Sigmoid colon (tissue), 4 donors: Measurements from ENCODE around the gene MIGA2.

ENCODE experiments used
- CTCF ChIP-seq, 4 experiments: fragments of 450-650 bp in 3 of 4; fragments of 200-600 bp in 1 of 4; IDR thresholded peaks; one replicate each; pipeline ENCODE4 v1.5.1; 2016 to 2019; ENCODE audit warnings: antibody characterized with exemption in 4 of 4, mild to moderate bottlenecking in 3 of 4, moderate library complexity in 2 of 4
- EP300 ChIP-seq, 4 donors: sonication (generic); formaldehyde crosslinking; IDR thresholded peaks; one replicate each; pipeline ENCODE4 v1.6.1; 2017; ENCODE audit warnings: antibody characterized with exemption in 4 of 4
- POLR2A ChIP-seq, 2 donors: fragments of 450-650 bp; IDR thresholded peaks; one replicate each; pipeline ENCODE4 v1.6.1; 2016; ENCODE audit warnings: antibody characterized with exemption in 2 of 2, mild to moderate bottlenecking in 2 of 2, moderate library complexity in 2 of 2
- POLR2AphosphoS5 ChIP-seq, 4 donors: sonication (generic); formaldehyde crosslinking; IDR thresholded peaks; one replicate each; pipeline ENCODE4 v1.6.1; 2017; ENCODE audit warnings: antibody characterized with exemption in 4 of 4

DNA sequence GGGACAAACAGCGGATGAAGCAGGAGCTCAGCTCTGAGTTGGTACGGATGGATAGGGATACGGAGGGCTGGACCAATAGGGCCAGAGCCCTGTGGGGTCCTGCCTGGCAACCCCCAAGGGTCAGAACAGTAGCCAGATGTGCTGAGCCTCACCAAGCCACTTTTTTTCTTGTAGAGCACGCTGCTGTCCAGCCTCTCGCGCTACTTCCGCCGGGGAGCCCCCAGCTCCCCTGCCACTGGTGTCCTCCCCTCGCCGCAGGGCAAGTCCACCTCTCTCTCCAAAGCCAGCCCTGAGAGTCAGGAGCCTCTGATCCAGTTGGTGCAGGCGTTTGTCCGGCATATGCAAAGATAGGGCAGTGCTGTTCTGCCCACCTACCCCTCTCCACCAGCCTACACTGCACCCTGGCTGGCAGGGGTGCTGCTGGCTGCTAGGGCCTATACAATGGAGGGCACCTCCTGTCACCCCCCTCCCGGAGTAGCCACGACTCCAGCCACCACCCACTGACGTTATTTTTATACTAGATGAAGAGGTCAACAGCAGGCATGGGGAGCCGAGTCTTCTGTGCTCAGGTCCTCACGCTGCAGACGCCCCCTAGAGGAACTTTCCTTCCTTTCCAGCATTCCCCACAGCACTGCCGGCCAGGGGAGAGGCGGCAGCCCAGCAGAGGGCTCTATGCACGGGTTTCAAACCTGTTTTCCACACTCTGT, 29.9 kb upstream of the MIGA2 start:
- TF ChIP-seq CTCF (IDR thresholded peaks at IDR 0.05): peak; percentile 17 to 79 (median 62)
- peak in 1 of 4 donors; percentile 9 for TF ChIP-seq POLR2AphosphoS5 (IDR thresholded peaks at IDR 0.05)
- TF ChIP-seq POLR2A (IDR thresholded peaks at IDR 0.05): no peak
- TF ChIP-seq EP300 (IDR thresholded peaks at IDR 0.05): no peak
